ENCODE data around the gene TSPAN15. TPM values are rescaled to one million over a fixed set of nuclear protein-coding genes. Genes with fewer than 3 reads are reported as not detected.
"Not testable (repeated sequence)": the region's sequence is repeated elsewhere in the genome, so short reads cannot be mapped to it uniquely, and the experiment has no call there.

Gene TSPAN15
- total RNA-seq, 1 donor: 0.27 TPM

DNA sequence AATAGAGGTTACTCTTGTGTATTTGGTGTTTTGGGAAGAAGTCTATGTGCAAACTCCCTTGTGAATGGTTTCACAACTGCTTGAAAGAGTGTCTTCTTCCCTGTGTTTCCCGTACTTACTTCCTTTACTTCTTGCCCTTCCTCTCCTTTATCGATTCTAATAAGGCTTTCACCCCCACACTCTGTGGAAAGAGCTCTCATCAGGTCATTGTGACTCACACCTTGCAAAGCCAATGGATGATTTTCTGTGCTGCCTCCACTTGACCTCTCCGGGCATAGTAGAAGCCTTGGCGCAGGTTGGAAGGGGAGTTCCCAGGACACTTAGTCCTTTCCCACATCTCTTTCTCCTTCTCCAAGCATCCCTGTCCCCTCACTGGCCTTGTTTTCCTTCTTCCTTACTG is 6.2 kb upstream of the TSPAN15 start:
- TF ChIP-seq, protein P1, sequence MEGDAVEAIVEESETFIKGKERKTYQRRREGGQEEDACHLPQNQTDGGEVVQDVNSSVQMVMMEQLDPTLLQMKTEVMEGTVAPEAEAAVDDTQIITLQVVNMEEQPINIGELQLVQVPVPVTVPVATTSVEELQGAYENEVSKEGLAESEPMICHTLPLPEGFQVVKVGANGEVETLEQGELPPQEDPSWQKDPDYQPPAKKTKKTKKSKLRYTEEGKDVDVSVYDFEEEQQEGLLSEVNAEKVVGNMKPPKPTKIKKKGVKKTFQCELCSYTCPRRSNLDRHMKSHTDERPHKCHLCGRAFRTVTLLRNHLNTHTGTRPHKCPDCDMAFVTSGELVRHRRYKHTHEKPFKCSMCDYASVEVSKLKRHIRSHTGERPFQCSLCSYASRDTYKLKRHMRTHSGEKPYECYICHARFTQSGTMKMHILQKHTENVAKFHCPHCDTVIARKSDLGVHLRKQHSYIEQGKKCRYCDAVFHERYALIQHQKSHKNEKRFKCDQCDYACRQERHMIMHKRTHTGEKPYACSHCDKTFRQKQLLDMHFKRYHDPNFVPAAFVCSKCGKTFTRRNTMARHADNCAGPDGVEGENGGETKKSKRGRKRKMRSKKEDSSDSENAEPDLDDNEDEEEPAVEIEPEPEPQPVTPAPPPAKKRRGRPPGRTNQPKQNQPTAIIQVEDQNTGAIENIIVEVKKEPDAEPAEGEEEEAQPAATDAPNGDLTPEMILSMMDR (IDR thresholded peaks at IDR 0.05; ENCODE audit: insufficient read depth, low read length): no peak
- DNase-seq (ENCODE audit: low read depth): no peak
- no peak overlapping the region for H3K4me3 ChIP-seq (ENCODE audit: low read depth, low read length)

DNA sequence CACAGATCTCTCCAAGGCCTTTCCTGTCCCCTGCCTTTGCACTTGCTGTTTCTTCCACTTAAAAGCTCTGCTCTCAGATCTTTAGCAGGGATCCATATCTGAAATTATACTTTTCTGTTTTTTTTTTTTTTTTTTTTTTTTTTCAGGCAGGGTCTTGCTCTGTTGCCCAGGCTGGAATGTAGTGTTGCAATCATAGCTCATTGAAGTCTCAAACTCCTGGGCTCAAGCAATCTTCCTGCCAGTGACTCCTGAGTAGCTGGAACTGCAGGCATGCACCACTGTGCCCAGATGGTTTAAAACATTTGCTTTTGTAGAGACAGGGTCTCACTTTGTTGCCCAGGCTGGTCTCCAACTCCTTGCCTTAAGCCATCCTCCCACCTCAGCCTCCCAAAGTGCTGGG is 5.0 kb upstream of the TSPAN15 start:
- TF ChIP-seq, protein P1 (IDR thresholded peaks at IDR 0.05; ENCODE audit: insufficient read depth, low read length): no peak
- peak; percentile 29 for DNase-seq (ENCODE audit: low read depth)
- H3K4me3 ChIP-seq (ENCODE audit: low read depth, low read length): no peak overlapping the region

DNA sequence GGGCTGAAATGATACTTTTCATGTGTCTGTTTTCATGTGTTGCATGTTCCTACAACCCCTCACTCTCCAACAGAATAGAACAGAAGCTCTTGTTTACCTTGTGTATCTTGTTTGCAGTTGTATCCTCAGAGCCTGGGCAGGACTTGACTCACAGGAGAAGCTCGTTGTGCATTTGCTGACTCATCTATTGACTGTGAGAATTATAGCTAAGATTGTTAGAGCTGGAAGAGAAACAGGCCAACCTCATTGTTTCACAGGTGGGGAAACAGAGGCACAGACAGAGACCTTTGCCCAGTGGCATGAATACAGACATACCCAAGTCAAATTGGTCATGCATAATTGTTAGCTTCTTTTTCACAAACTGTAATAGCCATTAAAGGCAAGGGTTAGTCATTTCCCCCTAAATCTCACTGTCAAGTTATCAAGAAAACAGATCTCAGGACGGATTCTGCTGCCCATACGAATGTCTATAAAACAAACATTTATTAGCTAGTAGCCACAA is 4.6 kb upstream of the TSPAN15 start:
- no peak overlapping the region for H3K4me3 ChIP-seq (ENCODE audit: low read depth, low read length)
- DNase-seq (ENCODE audit: low read depth): peak; percentile 62
- TF ChIP-seq, protein P1 (IDR thresholded peaks at IDR 0.05; ENCODE audit: insufficient read depth, low read length): no peak

DNA sequence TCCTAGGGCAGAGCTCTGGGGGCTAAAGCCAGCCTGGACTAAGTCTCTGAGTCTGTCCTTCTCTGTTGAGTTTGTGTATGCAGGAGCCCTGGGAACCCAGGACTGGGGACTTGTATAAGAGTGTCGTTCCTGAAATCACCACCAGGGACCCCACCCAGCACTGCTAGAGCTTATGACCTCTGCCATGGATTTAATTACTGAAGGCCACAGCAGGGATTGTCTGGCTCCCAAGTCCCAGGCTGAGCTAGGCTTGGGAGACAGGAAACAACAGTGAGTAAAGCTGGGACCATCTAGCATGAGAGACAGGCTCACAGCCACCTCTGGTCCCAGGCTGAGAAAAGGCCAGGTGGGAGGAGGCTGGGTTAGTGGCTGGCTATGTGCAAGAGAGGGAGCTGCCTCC is 1.4 kb upstream of the TSPAN15 start:
- no peak overlapping the region for H3K4me3 ChIP-seq (ENCODE audit: low read depth, low read length)
- TF ChIP-seq, protein P1 (IDR thresholded peaks at IDR 0.05; ENCODE audit: insufficient read depth, low read length): peak; percentile 48
- peak; percentile 16 for DNase-seq (ENCODE audit: low read depth)

DNA sequence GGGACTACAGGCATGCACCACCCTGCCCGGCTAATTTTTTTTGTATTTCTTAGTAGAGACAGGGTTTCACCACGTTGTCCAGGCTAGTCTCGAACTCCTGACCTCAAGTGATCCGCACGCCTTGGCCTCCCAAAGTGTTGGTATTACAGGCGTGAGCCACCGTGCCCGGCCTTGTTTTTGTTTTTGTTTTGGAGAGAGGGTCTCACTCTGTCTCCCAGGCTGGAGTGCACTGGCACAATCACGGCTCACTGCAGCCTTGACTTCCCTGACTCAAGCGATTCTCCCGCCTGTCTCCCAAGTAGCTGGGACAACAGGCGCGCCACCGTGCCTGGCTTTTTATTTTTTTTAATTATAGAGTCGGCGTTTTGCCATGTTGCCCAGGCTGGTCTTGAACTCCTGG is 870 bp upstream of the TSPAN15 start:
- not testable (repeated sequence) for H3K4me3 ChIP-seq (ENCODE audit: low read depth, low read length); DNase-seq (ENCODE audit: low read depth)

DNA sequence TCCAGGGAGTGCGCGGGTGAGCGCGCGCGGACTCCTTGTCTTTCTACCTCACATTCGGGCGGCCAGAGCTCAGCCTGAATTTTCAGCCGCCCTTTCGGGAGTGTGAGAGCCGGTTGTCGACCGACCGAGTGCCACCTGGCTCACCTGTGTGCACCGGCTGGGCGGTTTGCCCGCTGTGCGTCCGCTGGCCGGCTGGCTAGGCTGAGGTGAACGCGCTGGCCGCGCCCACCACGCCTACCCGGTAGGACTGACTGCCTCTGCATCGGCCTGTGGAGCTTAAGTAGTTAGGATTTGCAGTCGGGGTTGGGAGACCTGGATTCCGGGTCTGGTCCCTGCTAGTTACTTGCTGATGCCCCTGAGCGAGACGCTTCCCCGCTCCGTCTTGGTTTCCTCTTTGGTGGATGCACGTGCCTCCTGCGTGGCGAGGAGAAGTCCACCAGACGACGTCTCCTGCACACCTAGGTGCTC is 553 bp downstream of the TSPAN15 start:
- TF ChIP-seq, protein P1 (IDR thresholded peaks at IDR 0.05; ENCODE audit: insufficient read depth, low read length): no peak
- no peak for DNase-seq (ENCODE audit: low read depth)
- H3K4me3 ChIP-seq (ENCODE audit: low read depth, low read length): peak overlapping the region; percentile 55

DNA sequence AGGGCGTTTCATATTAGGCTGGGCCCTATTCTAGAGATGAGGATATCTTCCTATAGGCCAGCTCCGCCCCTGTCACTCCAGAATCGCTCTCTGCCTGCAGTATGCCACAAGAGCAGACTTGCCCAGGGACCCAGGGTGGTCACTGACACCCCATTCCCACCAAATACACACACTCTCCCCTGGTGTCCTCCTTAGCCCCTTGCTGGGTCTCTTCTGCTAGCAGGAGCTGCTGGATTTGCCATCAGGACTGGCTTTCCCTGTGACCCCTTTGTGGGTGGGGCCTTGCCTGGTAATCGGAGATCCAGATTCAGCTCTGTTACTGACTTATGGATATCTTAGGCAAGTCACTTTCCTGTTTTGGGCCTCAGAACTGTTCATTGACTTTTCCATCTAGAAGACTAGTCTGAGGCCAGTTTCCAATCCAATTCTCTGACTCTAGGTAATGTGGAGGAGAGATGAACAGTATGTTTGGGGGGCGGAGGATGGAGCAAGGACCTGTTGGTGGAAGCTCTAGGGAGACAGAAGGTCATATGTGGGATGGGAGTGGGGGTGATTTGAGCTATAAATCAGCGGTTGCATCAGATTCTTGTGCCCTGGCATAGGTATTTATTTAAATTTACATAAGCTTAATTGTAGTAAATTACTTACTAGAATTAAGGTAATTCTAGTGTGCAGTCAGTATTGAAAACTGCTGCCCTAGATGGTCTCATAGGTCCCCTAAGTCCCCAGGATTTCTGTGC is 1.6 kb downstream of the TSPAN15 start:
- H3K4me3 ChIP-seq (ENCODE audit: low read depth, low read length): no peak overlapping the region
- TF ChIP-seq, protein P1 (IDR thresholded peaks at IDR 0.05; ENCODE audit: insufficient read depth, low read length): no peak
- DNase-seq (ENCODE audit: low read depth): no peak

Measured in fibroblast of the aortic adventitia (primary cell).